H1 (cell line): ENCODE measurements around the gene NFYA. TPM values are rescaled to one million over a fixed set of nuclear protein-coding genes. Genes with fewer than 3 reads are reported as not detected.

Source experiments
- CTCF ChIA-PET: fragments of 300-600 bp; sonication (Branson Sonifier 250); formaldehyde crosslinking; loops from one replicate; lab custom pipeline; 2021; ENCODE audit not compliant: partially characterized antibody; lab: Charles Lee
- POLR2A ChIA-PET: fragments of 300-600 bp; sonication (Branson Sonifier 250); formaldehyde crosslinking; loops from one replicate; lab custom pipeline; 2021; ENCODE audit warnings: inconsistent platforms; ENCODE audit not compliant: partially characterized antibody; lab: Charles Lee
- DNase-seq, 2 experiments: peaks; one replicate each; pipeline versions ENCODE4 v3.0.0 to v3.0.0-alpha.2; 2010 to 2022; ENCODE audit warnings: low spot score in 2 of 2, low read depth in 1 of 2, mixed read lengths in 1 of 2
- FAIRE-seq: peaks from 2 replicates; lab custom pipeline; 2011; peaks lifted over from hg19 to GRCh38; lab: Jason Lieb, UNC
- H2AFZ ChIP-seq: 2 replicates; pipeline ENCODE4 v1.8.1; 2012; ENCODE audit warnings: low read length, inconsistent platforms
- H2AK5ac ChIP-seq: 2 replicates; pipeline ENCODE4 v1.6.1; 2013; ENCODE audit warnings: low read depth, low read length
- H2BK120ac ChIP-seq: replicated peaks from 2 replicates; pipeline ENCODE3; 2013; ENCODE audit warnings: low read depth, low read length, inconsistent platforms
- H2BK12ac ChIP-seq: 2 replicates; pipeline ENCODE4 v1.6.1; 2013; ENCODE audit warnings: low read depth, low read length
- H2BK15ac ChIP-seq: 2 replicates; pipeline ENCODE4 v1.6.1; 2013; ENCODE audit warnings: low read length
- H2BK20ac ChIP-seq: 2 replicates; pipeline ENCODE4 v1.6.1; 2013; ENCODE audit warnings: low read length
- H2BK5ac ChIP-seq: 2 replicates; pipeline ENCODE4 v1.6.1; 2013; ENCODE audit warnings: low read depth, low read length
- H3K14ac ChIP-seq: 2 replicates; pipeline ENCODE4 v1.6.1; 2013; ENCODE audit warnings: inconsistent platforms; ENCODE audit not compliant: insufficient read length
- H3K18ac ChIP-seq: 2 replicates; pipeline ENCODE4 v1.6.1; 2013; ENCODE audit warnings: low read length; ENCODE audit errors: extremely low read depth
- H3K23ac ChIP-seq: 2 replicates; pipeline ENCODE4 v1.6.1; 2013; ENCODE audit warnings: inconsistent platforms; ENCODE audit not compliant: insufficient read length
- H3K23me2 ChIP-seq: 2 replicates; pipeline ENCODE4 v1.6.1; 2013; ENCODE audit warnings: low read depth, low read length
- H3K27ac ChIP-seq: 2 replicates; pipeline ENCODE4 v1.6.1; 2011; ENCODE audit warnings: low read depth, low read length, inconsistent platforms
- H3K27me3 ChIP-seq, 4 experiments: replicated peaks in 1 of 4; 1 replicate in 1 of 4; 2 replicates in 3 of 4; pipeline versions ENCODE4 v1.6.1 to v1.8.1; 2011 to 2013; ENCODE audit warnings: low read length in 3 of 4, mild to moderate bottlenecking in 3 of 4, inconsistent platforms in 2 of 4, mixed read lengths in 2 of 4, moderate library complexity in 1 of 4; ENCODE audit not compliant: control insufficient read depth in 3 of 4, insufficient read depth in 3 of 4; ENCODE audit errors: extremely low read depth in 1 of 4
- H3K36me3 ChIP-seq, 4 experiments: 2 replicates each; pipeline versions ENCODE4 v1.6.1 to v1.8.1; 2011 to 2013; ENCODE audit warnings: mild to moderate bottlenecking in 4 of 4, low read length in 3 of 4, moderate library complexity in 2 of 4, control low read depth in 1 of 4, inconsistent platforms in 1 of 4; ENCODE audit not compliant: insufficient read depth in 4 of 4, control insufficient read depth in 2 of 4
- H3K4ac ChIP-seq: replicated peaks from 2 replicates; pipeline ENCODE3; 2013; ENCODE audit warnings: low read length, low read depth, mixed read lengths, inconsistent platforms; ENCODE audit not compliant: insufficient read length
- H3K4me1 ChIP-seq, 4 experiments: replicated peaks in 1 of 4; 1 replicate in 1 of 4; 2 replicates in 3 of 4; pipeline versions ENCODE4 v1.6.1 to v1.8.1; 2011 to 2013; ENCODE audit warnings: low read length in 3 of 4, inconsistent platforms in 2 of 4, mixed read lengths in 1 of 4; ENCODE audit not compliant: insufficient read depth in 4 of 4, control insufficient read depth in 3 of 4
- H3K4me2 ChIP-seq, 2 experiments: 2 replicates each; pipeline versions ENCODE4 v1.6.1 to v1.8.1; 2011 to 2013; ENCODE audit warnings: low read depth in 2 of 2, low read length in 2 of 2, control low read depth in 1 of 2, inconsistent platforms in 1 of 2, mild to moderate bottlenecking in 1 of 2; ENCODE audit not compliant: insufficient read depth in 1 of 2
- H3K4me3 ChIP-seq, 4 experiments: fragments of 200-600, 300-600 bp in 1 of 4; sonication (generic), shearing (Covaris generic), sonication (Bioruptor Twin) in 1 of 4; 2 replicates each; pipeline versions ENCODE4 v1.5.1 to v1.8.1; 2011 to 2016; ENCODE audit warnings: low read length in 4 of 4, low read depth in 3 of 4, control low read depth in 2 of 4, inconsistent platforms in 2 of 4, mild to moderate bottlenecking in 2 of 4, mixed read lengths in 1 of 4, moderate library complexity in 1 of 4; ENCODE audit not compliant: insufficient read depth in 2 of 4; ENCODE audit errors: extremely low read depth in 1 of 4
- H3K56ac ChIP-seq: replicated peaks from 2 replicates; pipeline ENCODE3; 2013; ENCODE audit warnings: low read depth, mild to moderate bottlenecking, mixed read lengths, low read length, inconsistent platforms; ENCODE audit not compliant: insufficient read length
- H3K79me1 ChIP-seq: 2 replicates; pipeline ENCODE4 v1.6.1; 2013; ENCODE audit warnings: low read depth, low read length, control low read depth
- H3K79me2 ChIP-seq, 2 experiments: 2 replicates each; pipeline versions ENCODE4 v1.6.1 to v1.8.1; 2012 to 2013; ENCODE audit warnings: low read length in 2 of 2, mild to moderate bottlenecking in 2 of 2, inconsistent platforms in 1 of 2; ENCODE audit not compliant: insufficient read depth in 2 of 2, control insufficient read depth in 1 of 2
- H3K9ac ChIP-seq, 4 experiments: replicated peaks in 1 of 4; 1 replicate in 1 of 4; 2 replicates in 3 of 4; pipeline versions ENCODE4 v1.6.1 to v1.8.1; 2011 to 2013; ENCODE audit warnings: low read depth in 3 of 4, low read length in 3 of 4, control low read depth in 2 of 4, mild to moderate bottlenecking in 2 of 4, moderate library complexity in 2 of 4, inconsistent platforms in 1 of 4; ENCODE audit errors: extremely low read depth in 1 of 4
- H3K9me3 ChIP-seq, 2 experiments: 2 replicates each; pipeline versions ENCODE4 v1.6.1 to v1.8.1; 2012 to 2013; ENCODE audit warnings: mild to moderate bottlenecking in 2 of 2, moderate library complexity in 2 of 2, control low read depth in 1 of 2, inconsistent platforms in 1 of 2, low read depth in 1 of 2, low read length in 1 of 2, mixed read lengths in 1 of 2; ENCODE audit not compliant: insufficient read depth in 2 of 2
- H4K20me1 ChIP-seq, 2 experiments: replicated peaks in 1 of 2; 2 replicates each; pipeline versions ENCODE3 to v1.8.1; 2011 to 2013; ENCODE audit warnings: inconsistent platforms in 2 of 2, low read length in 2 of 2, mild to moderate bottlenecking in 1 of 2; ENCODE audit not compliant: insufficient read depth in 2 of 2, control insufficient read depth in 1 of 2
- H4K5ac ChIP-seq: 2 replicates; pipeline ENCODE4 v1.6.1; 2013; ENCODE audit warnings: low read length, low read depth, mixed read lengths, inconsistent platforms; ENCODE audit not compliant: insufficient read length
- H4K8ac ChIP-seq: 2 replicates; pipeline ENCODE4 v1.8.0; 2013; ENCODE audit warnings: mild to moderate bottlenecking, moderate library complexity, low read length, inconsistent platforms; ENCODE audit not compliant: insufficient read depth; ENCODE audit errors: extremely low read depth
- H4K91ac ChIP-seq: replicated peaks from 2 replicates; pipeline ENCODE3; 2013; ENCODE audit warnings: low read length, mixed read lengths, inconsistent platforms; ENCODE audit not compliant: insufficient read length
- POU5F1 ChIP-seq: IDR thresholded peaks from 2 replicates; pipeline ENCODE4 v1.6.1; 2011; ENCODE audit warnings: low read depth, mild to moderate bottlenecking, low read length, moderate library complexity
- RNF2 ChIP-seq: fragments of 200-900, 300-1000 bp; sonication (generic); IDR thresholded peaks from 2 replicates; pipeline ENCODE4 v1.7.1; 2016; ENCODE audit warnings: borderline replicate concordance, low read depth, mild to moderate bottlenecking, antibody characterized with exemption, low read length; ENCODE audit not compliant: poor library complexity, severe bottlenecking; ENCODE audit errors: missing control alignments
- SIN3A ChIP-seq, 2 experiments: IDR thresholded peaks in 1 of 2; conservative IDR thresholded peaks in 1 of 2; 2 replicates each; pipeline ENCODE4 v1.6.1; 2011 to 2012; ENCODE audit warnings: low read length in 2 of 2, improper control_type of control experiment in 1 of 2, low read depth in 1 of 2, mild to moderate bottlenecking in 1 of 2
- SP1 ChIP-seq: IDR thresholded peaks from 2 replicates; pipeline ENCODE4 v1.6.1; 2011; ENCODE audit warnings: low read depth, low read length
- TAF7 ChIP-seq: optimal IDR thresholded peaks from 2 replicates; pipeline ENCODE3; 2011; ENCODE audit warnings: low read depth, mild to moderate bottlenecking, inconsistent platforms, low read length, moderate library complexity, borderline replicate concordance
- WGBS, 2 experiments: shearing (Covaris generic) in 1 of 2; methylation state at CpG; one replicate each; pipeline versions ENCODE4 v1.1.6 to v1.1.7; 2013 to 2015; ENCODE audit warnings: low lambda C conversion rate in 2 of 2, mixed read lengths in 2 of 2, inconsistent platforms in 1 of 2, low coverage in 1 of 2, missing lambda C conversion rate in 1 of 2; ENCODE audit not compliant: insufficient replicate concordance in 2 of 2, insufficient coverage in 1 of 2, insufficient read length in 1 of 2; ENCODE audit errors: extremely low coverage in 1 of 2, missing lambda C conversion rate in 1 of 2; 5-methylcytosine and 5-hydroxymethylcytosine counted together
- polyA plus RNA-seq, 7 experiments: library from polyadenylated mRNA; depleted of rRNA in 3 of 7; stranded (reverse) in 5 of 7; unstranded in 2 of 7; fragments of >200 nt in 5 of 7; fragments of 200-250 nt in 2 of 7; gene quantifications; 1 replicate in 5 of 7; 2 replicates in 1 of 7; 4 replicates in 1 of 7; pipeline versions ENCODE4 v1.2.1 to v1.2.3, GENCODE V29; 2011 to 2013; ENCODE audit warnings: missing spikeins in 2 of 7, mixed read lengths in 2 of 7
- total RNA-seq: library from RNA; stranded (reverse); fragmentation: NEBNext Ultra II Directional; extraction: Animal tissue kit (Norgen Biotek cat#: 25700); gene quantifications from 2 replicates; pipeline ENCODE4 v1.2.1, GENCODE V29; 2021
- TF ChIP-seq, protein P1 (sequence below): IDR thresholded peaks from 2 replicates; pipeline ENCODE4 v1.6.1; 2011; ENCODE audit warnings: low read length, improper control_type of control experiment
- TF ChIP-seq, protein P2 (sequence below): IDR thresholded peaks from 2 replicates; pipeline ENCODE4 v1.6.1; 2012; ENCODE audit warnings: inconsistent platforms
- TF ChIP-seq, protein P3 (sequence below): IDR thresholded peaks from 2 replicates; pipeline ENCODE4 v1.6.1; 2012; ENCODE audit warnings: inconsistent platforms
- TF ChIP-seq, protein P4 (sequence below): IDR thresholded peaks from 2 replicates; pipeline ENCODE4 v1.6.1; 2011; ENCODE audit warnings: low read depth, mild to moderate bottlenecking, low read length; ENCODE audit not compliant: insufficient read depth

NFYA gene
- total and polyA plus RNA-seq, 2 of the 8 experiments (the other 6 are each of a cell fraction or from before 2014, with no cell fraction given), result 19.8 to 33.7 TPM

DNA sequence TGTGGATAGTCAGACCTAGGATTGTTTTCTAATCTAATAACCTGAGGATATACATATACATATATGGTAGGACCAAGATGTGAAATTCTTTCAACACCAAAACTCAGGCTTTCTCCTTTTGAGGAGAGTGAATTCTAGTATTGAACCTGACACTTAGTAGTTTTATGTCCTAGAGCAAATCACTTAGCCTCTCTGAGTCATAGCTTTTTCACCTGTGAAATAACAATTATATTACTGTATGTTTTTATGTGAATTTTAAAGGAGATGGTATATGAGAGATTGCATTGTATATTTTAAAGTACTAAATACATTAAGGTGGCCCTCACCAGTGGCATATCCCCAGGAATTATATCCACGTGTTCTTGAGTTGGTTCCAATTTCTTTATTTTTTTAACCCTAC, 46.7 kb downstream of the NFYA start:
- H2BK15ac ChIP-seq, result no peak overlapping the region
- no peak overlapping the region for H2BK20ac ChIP-seq
- WGBS, 2 experiments, result 86% methylated on average over 1 of the region's 1 CpG; no CpG with 5 or more reads in 1 of the 2 experiments
- no peak overlapping the region for H3K14ac ChIP-seq
- no peak overlapping the region for H3K9ac ChIP-seq
- H2BK120ac ChIP-seq, result no peak overlapping the region
- H4K91ac ChIP-seq, result no peak overlapping the region
- ChIA-PET CTCF (interaction anchor here (0.7 to 1.1 kb wide), 2 partner anchors 19 to 71 kb away, joined by 3 read pairs; no protein-coding TSS in a partner anchor), POLR2A (no interaction called here)
- no peak overlapping the region for H3K4me3 ChIP-seq
- no peaks in the 10 kb centered on the region for H3K23me2 ChIP-seq
- DNase-seq (no peak), FAIRE-seq (no peak)
- H3K56ac ChIP-seq, result no peak overlapping the region
- H3K18ac ChIP-seq, result no peak overlapping the region
- no peak overlapping the region for H3K23ac ChIP-seq
- no peak overlapping the region for H2AK5ac ChIP-seq
- no peak overlapping the region for H3K4ac ChIP-seq
- H3K36me3 ChIP-seq, result no peaks in the 10 kb centered on the region; a peak in 1 of 8 replicates
- no peak overlapping the region for H3K4me2 ChIP-seq
- no peaks in the 10 kb centered on the region for H3K27me3 ChIP-seq
- no peak overlapping the region for H2BK12ac ChIP-seq
- no peaks in the 10 kb centered on the region for H3K9me3 ChIP-seq
- H3K27ac ChIP-seq, result no peak overlapping the region
- H2BK5ac ChIP-seq, result no peak overlapping the region
- TF ChIP-seq SIN3A (conservative IDR thresholded peaks at IDR 0.05 in 1 of 2, IDR thresholded peaks at IDR 0.05 in 1 of 2; ENCODE audit: low read depth in 1 of 2, low read length in 2 of 2), result no peak
- TF ChIP-seq, protein P1, sequence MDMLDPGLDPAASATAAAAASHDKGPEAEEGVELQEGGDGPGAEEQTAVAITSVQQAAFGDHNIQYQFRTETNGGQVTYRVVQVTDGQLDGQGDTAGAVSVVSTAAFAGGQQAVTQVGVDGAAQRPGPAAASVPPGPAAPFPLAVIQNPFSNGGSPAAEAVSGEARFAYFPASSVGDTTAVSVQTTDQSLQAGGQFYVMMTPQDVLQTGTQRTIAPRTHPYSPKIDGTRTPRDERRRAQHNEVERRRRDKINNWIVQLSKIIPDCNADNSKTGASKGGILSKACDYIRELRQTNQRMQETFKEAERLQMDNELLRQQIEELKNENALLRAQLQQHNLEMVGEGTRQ, result no peak
- TF ChIP-seq, protein P2, sequence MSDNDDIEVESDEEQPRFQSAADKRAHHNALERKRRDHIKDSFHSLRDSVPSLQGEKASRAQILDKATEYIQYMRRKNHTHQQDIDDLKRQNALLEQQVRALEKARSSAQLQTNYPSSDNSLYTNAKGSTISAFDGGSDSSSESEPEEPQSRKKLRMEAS, result no peak
- TF ChIP-seq POU5F1, result no peak
- TF ChIP-seq, protein P3, sequence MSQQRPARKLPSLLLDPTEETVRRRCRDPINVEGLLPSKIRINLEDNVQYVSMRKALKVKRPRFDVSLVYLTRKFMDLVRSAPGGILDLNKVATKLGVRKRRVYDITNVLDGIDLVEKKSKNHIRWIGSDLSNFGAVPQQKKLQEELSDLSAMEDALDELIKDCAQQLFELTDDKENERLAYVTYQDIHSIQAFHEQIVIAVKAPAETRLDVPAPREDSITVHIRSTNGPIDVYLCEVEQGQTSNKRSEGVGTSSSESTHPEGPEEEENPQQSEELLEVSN, result no peak
- TF ChIP-seq RNF2, result no peak
- TF ChIP-seq, protein P4, sequence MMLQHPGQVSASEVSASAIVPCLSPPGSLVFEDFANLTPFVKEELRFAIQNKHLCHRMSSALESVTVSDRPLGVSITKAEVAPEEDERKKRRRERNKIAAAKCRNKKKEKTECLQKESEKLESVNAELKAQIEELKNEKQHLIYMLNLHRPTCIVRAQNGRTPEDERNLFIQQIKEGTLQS, result no peak
- no peak for TF ChIP-seq SP1
- TF ChIP-seq TAF7, result no peak
- no peaks in the 10 kb centered on the region for H3K79me1 ChIP-seq
- no peak overlapping the region for H4K8ac ChIP-seq
- H3K79me2 ChIP-seq, result no peaks in the 10 kb centered on the region
- no peak overlapping the region for H4K5ac ChIP-seq
- H3K4me1 ChIP-seq, result no peaks in the 10 kb centered on the region
- no peak overlapping the region for H2AFZ ChIP-seq
- H4K20me1 ChIP-seq, result no peaks in the 10 kb centered on the region
